GM10266 (cell line): ENCODE measurements around the gene CCR3.

ENCODE experiments used
- DNase-seq: peaks from one replicate; pipeline ENCODE4 v3.0.0; 2012; ENCODE audit errors: extremely low spot score
- TF ChIP-seq, protein P1 (sequence below): IDR thresholded peaks from 2 replicates; pipeline ENCODE4 v1.5.1; 2012; ENCODE audit warnings: mild to moderate bottlenecking, low read depth; ENCODE audit not compliant: control insufficient read depth, insufficient read depth; ENCODE audit errors: missing control alignments

Gene CCR3

DNA sequence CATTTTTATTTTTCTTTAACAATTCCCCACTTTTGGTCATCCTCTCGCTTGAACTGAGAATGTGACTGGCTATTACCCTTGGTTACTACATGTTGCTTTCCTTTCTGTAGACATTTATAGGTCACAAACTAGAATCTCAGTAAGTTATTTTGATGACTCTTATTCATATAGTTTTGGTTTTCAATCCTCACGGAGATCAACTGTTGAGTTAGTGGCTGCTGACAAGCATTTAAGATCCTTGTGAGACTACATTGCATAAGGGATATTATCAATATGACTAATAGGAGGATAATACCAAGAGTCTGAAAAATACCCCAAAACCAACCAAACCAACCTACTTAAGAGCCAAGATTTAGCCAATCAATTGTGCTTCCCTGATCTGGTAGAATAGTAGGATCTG is 16.3 kb downstream of the CCR3 start:
- no peak for DNase-seq
- TF ChIP-seq, protein P1, sequence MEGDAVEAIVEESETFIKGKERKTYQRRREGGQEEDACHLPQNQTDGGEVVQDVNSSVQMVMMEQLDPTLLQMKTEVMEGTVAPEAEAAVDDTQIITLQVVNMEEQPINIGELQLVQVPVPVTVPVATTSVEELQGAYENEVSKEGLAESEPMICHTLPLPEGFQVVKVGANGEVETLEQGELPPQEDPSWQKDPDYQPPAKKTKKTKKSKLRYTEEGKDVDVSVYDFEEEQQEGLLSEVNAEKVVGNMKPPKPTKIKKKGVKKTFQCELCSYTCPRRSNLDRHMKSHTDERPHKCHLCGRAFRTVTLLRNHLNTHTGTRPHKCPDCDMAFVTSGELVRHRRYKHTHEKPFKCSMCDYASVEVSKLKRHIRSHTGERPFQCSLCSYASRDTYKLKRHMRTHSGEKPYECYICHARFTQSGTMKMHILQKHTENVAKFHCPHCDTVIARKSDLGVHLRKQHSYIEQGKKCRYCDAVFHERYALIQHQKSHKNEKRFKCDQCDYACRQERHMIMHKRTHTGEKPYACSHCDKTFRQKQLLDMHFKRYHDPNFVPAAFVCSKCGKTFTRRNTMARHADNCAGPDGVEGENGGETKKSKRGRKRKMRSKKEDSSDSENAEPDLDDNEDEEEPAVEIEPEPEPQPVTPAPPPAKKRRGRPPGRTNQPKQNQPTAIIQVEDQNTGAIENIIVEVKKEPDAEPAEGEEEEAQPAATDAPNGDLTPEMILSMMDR, result no peak

DNA sequence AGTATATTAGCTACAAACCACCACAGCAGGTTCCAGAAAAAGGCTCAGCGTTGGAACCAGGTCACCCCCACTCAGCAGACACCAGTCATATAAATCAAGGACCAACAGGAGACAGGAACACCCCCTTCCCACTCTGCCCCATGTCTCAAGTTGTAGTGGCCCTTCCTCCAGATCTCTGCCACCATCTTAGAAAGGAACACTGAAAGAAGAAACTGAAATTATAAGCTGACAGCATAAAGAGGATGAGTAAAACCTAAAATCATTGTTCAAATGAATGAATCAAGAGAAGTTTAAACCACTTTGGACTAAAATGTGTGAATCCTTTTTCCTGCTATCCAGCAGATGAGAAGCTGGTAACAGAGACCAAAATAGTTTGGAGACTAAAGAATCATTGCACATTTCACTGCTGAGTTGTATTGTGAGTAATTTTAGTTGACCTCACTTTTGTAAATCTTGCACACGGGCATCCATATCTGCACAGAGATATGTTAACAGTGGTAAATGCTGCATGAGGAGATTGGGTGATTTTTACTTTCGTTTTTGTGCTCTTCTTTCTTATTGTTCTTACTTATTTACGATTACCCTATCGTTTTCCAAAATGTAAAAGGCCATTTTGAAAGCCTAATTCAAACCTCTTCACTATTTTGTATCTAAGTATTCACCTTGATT is 19.8 kb downstream of the CCR3 start:
- DNase-seq, result no peak
- TF ChIP-seq, protein P1, result no peak

DNA sequence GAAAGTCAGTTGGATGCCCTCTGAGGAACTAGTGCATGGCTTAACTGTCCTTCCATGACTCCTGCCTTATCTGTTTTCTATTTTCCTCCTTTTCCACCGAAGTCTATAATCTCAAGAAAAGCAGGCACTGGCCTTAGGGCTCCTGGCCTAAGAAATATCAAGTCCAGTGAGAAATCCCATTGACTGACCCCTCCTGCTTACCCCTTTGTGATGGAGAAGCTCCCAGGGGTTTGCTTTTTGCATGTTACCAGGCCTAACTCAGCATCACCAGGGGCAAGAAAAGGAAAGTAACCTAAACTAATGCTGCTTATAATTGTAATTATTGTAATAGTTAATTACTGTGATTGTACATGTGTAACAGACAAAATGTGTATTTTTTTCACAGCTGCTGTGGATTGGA is 21.7 kb downstream of the CCR3 start:
- TF ChIP-seq, protein P1, result no peak

DNA sequence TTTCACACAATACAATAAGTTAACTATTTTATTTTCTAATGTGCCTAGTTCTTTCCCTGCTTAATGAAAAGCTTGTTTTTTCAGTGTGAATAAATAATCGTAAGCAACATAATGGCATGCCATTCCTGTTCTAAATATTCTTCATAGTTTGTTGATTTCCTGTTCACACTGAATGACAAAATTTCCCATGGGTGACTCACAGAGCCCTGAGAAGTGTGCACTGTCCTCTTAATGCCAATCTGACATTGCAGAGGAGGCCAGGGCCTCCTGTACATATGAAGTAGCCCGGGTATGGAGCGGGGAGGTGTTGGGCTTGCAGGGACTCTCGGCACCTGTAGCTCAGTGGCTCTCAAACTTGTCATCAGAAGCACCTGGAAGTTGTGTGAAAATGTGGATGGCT is 24.3 kb downstream of the CCR3 start:
- DNase-seq, result no peak
- TF ChIP-seq, protein P1, result no peak

More for the DNA sequence above, 21.7 kb downstream of the CCR3 start:
- no peak for DNase-seq

DNA sequence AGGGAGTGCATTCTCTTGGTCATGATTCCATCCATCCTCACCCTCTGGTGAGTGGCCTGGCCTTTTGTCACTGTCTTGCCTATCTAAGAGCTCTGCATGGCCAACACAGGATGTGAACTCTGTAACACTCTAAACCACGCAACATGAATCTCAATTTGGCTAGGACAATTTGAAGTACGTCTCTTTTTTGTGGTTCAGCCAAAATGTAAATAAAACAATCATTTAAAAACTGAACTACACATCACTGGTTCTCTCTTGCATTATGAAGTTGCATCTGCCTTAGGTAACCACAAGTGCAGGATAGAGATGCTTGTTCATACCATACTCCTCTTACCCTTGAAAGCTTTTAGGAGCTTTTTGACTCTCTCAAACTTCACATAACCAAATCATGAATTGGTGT is 27.3 kb downstream of the CCR3 start:
- DNase-seq, result no peak
- TF ChIP-seq, protein P1, result no peak

DNA sequence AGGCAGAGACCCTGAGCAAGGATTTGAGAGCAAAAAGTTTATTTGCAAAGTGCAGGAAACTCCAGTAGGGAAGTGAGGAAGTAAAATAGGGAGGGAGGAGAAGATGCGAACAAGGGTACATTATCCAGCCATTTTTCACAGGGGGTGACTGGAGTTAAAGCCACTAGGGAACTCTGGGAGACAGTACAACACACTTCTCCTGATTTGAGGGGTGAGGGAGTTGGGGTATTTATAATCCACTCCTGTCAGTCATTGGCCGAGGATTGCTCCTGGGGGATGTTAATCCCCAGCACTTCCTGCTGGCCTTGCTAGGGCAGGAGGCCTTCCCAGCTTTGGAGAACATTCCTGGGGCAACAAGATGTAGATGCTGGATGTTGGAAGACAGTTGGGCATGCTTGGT is 28.2 kb downstream of the CCR3 start:
- TF ChIP-seq, protein P1, result no peak
- DNase-seq, result no peak

DNA sequence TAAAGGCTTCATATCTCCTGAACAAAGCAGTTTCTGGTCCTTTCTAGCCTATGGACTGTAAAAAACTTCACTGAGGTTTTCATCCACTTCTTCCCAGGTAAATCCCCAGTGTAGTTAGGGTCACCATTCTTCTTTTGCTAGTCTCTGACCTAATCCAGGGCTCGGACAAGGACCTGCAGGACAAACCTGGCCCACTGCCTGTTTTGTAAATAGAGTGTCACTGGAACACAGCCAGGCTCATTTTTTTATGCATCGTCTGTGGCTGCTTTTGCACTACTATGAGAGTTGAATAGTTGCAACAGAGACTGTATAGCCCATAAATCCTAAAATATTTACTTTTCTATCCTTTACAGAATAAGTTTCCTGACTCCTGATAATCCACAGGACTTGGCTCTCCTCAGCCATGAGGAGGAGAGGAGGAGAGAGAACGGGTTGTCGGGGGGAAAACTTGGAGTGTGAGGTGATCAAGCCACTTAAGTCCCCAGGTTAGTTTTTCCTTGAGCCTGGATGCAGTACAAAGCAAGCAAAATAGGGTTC is 29.0 kb downstream of the CCR3 start:
- no peak for DNase-seq
- TF ChIP-seq, protein P1, result no peak
